Lung microvascular endothelial cell (primary cell): Measurements from ENCODE around the gene FLII. TPM values are rescaled to one million over a fixed set of nuclear protein-coding genes. Genes with fewer than 3 reads are reported as not detected.

ENCODE experiments used
- DNase-seq, 2 donors: peaks; one replicate each; pipeline versions ENCODE4 v3.0.0 to v3.0.0-alpha.2; 2010; ENCODE audit warnings: low read depth in 2 of 2
- total RNA-seq: library from RNA; depleted of rRNA; stranded (reverse); fragments of >200 nt; gene quantifications from 2 replicates; pipeline ENCODE4 v1.2.1, GENCODE V29; 2014

Gene FLII
- total RNA-seq, 1 donor from 2014 or later: 272 TPM

- no peak for DNase-seq
Measured at GRCh38 chr17:18245038-18245776, 13.3 kb downstream of the FLII start.

GRCh38 chr17:18241229-18241871, 17.2 kb downstream of the FLII start:
- no peak for DNase-seq

GRCh38 chr17:18240449-18240848, 18.1 kb downstream of the FLII start:
- DNase-seq: no peak

- DNase-seq: no peak
Measured at GRCh38 chr17:18238299-18238698, 20.2 kb downstream of the FLII start.

- DNase-seq: no peak
Measured at GRCh38 chr17:18237461-18237860, 21.1 kb downstream of the FLII start.

GRCh38 chr17:18236494-18236893, 22.0 kb downstream of the FLII start:
- no peak for DNase-seq

GRCh38 chr17:18235743-18236256, 22.7 kb downstream of the FLII start:
- DNase-seq: peak; percentile 72 to 77

GRCh38 chr17:18234853-18235380, 23.6 kb downstream of the FLII start:
- DNase-seq: no peak

GRCh38 chr17:18233803-18234518, 24.6 kb downstream of the FLII start:
- no peak for DNase-seq

GRCh38 chr17:18231164-18231563, 27.4 kb downstream of the FLII start:
- no peak for DNase-seq

GRCh38 chr17:18230288-18231141, 28.0 kb downstream of the FLII start:
- DNase-seq: no peak

GRCh38 chr17:18229771-18230170, 28.8 kb downstream of the FLII start:
- DNase-seq: no peak

- no peak for DNase-seq
Measured at GRCh38 chr17:18229254-18229653, 29.3 kb downstream of the FLII start.

GRCh38 chr17:18228176-18228682, 30.3 kb downstream of the FLII start:
- no peak for DNase-seq

- no peak for DNase-seq
Measured at GRCh38 chr17:18227635-18228034, 30.9 kb downstream of the FLII start.

- peak in 1 of 2 donors; percentile 20 for DNase-seq
Measured at GRCh38 chr17:18226284-18226945, 32.1 kb downstream of the FLII start.

GRCh38 chr17:18225642-18226283, 32.8 kb downstream of the FLII start:
- DNase-seq: peak in 1 of 2 donors; percentile 29

- peak; percentile 96 to 97 for DNase-seq
Measured at GRCh38 chr17:18225121-18225641, 33.4 kb downstream of the FLII start, which contains the start of gene LLGL1. Gene LLGL1 (plus strand): TSS chr17:18225635. CDS start chr17:18225683, 48 bp downstream.

GRCh38 chr17:18224387-18225120, 34.0 kb downstream of the FLII start:
- no peak for DNase-seq
